Body of pancreas (tissue), 4 donors: ENCODE results near the gene PRKCSH. TPM values are rescaled to one million over a fixed set of nuclear protein-coding genes. Genes with fewer than 3 reads are reported as not detected.
A peak's percentile ranks its signal among the peaks of the same experiment; 100 is the strongest.

Experiments used
- ATAC-seq: fragments of 150-250 bp; one replicate; pipeline ENCODE4 v1.9.1; 2016
- DNase-seq, 4 donors: peaks; one replicate each; pipeline ENCODE4 v3.0.0-alpha.2; 2019
- H3K27ac ChIP-seq, 4 donors: fragments of 200-600 bp; sonication (generic); 1 replicate in 3 of 4; 2 replicates in 1 of 4; pipeline versions ENCODE4 v1.5.1 to v1.6.1; 2016 to 2019; ENCODE audit warnings: mild to moderate bottlenecking in 1 of 4, mixed read lengths in 1 of 4, moderate library complexity in 1 of 4
- H3K27me3 ChIP-seq, 2 donors: fragments of 200-600 bp; sonication (generic); one replicate each; pipeline ENCODE4 v1.6.0; 2016; ENCODE audit warnings: mild to moderate bottlenecking in 1 of 2
- H3K36me3 ChIP-seq, 2 donors: fragments of 200-600 bp; sonication (generic); replicated peaks in 1 of 2; 2 replicates each; pipeline ENCODE4 v1.5.1; 2016; ENCODE audit warnings: low read depth in 2 of 2; ENCODE audit not compliant: insufficient read depth in 1 of 2
- H3K4me1 ChIP-seq: fragments of 200-600 bp; sonication (generic); one replicate; pipeline ENCODE4 v1.6.0; 2016
- H3K4me3 ChIP-seq, 2 donors: fragments of 200-600 bp; sonication (generic); 1 replicate in 1 of 2; 2 replicates in 1 of 2; pipeline ENCODE4 v1.5.1; 2016 to 2019
- H3K9me3 ChIP-seq, 3 donors: fragments of 200-600 bp; sonication (generic); 1 replicate in 2 of 3; 2 replicates in 1 of 3; pipeline ENCODE4 v1.5.1; 2016
- CTCF ChIP-seq, 7 experiments: fragments of 450-650 bp in 4 of 7; fragments of 200-600 bp in 3 of 7; sonication (generic) in 3 of 7; IDR thresholded peaks; one replicate each; pipeline ENCODE4 v1.5.1; 2016 to 2019; ENCODE audit warnings: antibody characterized with exemption in 7 of 7
- POLR2A ChIP-seq, 3 donors: fragments of 450-650 bp; IDR thresholded peaks; one replicate each; pipeline ENCODE4 v1.6.1; 2016; ENCODE audit warnings: antibody characterized with exemption in 3 of 3, mild to moderate bottlenecking in 2 of 3
- WGBS, 2 donors: methylation state at CpG; one replicate each; pipeline ENCODE4 v1.1.5; 2017; 5-methylcytosine and 5-hydroxymethylcytosine counted together
- intact Hi-C: fragments of 100-400 bp; cut with DNase I; formaldehyde crosslinking; loops from one replicate; pipeline ENCODE4 v1.15.1; 2023
- total RNA-seq, 2 donors: library from RNA; depleted of rRNA; stranded (reverse); fragments of >200 nt; gene quantifications; one replicate each; pipeline ENCODE4 v1.1.0, GENCODE V29; 2016

The PRKCSH gene
- total RNA-seq, 2 donors from 2014 or later, result 134 to 194 TPM

- Histone ChIP-seq H3K4me1 (peaks cover 30% of the 10 kb centered on the region), H3K9me3 (no peaks in the 10 kb centered on the region), H3K27ac (no peak within 1 kb of the TSS), H3K36me3 (no peaks in the 10 kb centered on the region), H3K4me3 (no peak within 1 kb of the TSS), H3K27me3 (peaks cover 0 to 35% of the 10 kb centered on the region in 2 donors)
- ATAC-seq, result no peak
- TF ChIP-seq CTCF (IDR thresholded peaks at IDR 0.05) (no peak), POLR2A (IDR thresholded peaks at IDR 0.05) (no peak)
- intact Hi-C loops, result loop anchor here (10.0 kb wide), 1 partner anchor 186 kb away; the partner anchor contains the start of gene TSPAN16
- WGBS, 2 donors, result 6 to 23% methylated on average over 25 to 63 of the region's 77 CpGs
- DNase-seq, result no peak
Measured at GRCh38 chr19:11480715-11481533, 45.5 kb downstream of the PRKCSH start, which contains the start of gene ELAVL3. Gene ELAVL3, minus strand, starts transcription at chr19:11481046. Its CDS starts 438 bp downstream, at chr19:11480608.

- DNase-seq, result peak in 3 of 4 donors; percentile 37 to 63 (median 51)
- peaks cover 0 to 35% of the 10 kb centered on the region in 2 donors for H3K27me3 ChIP-seq
- TF ChIP-seq CTCF (IDR thresholded peaks at IDR 0.05) (no peak), POLR2A (IDR thresholded peaks at IDR 0.05) (peak in 1 of 3 donors; percentile 9)
- intact Hi-C loops, result loop anchor here (10.0 kb wide), 1 partner anchor 187 kb away; the partner anchor contains the start of gene TSPAN16
- H3K36me3 ChIP-seq, result no peaks in the 10 kb centered on the region
- H3K4me1 ChIP-seq, result peaks cover 30% of the 10 kb centered on the region
- no peak overlapping the region for H3K27ac ChIP-seq
- H3K9me3 ChIP-seq, result no peaks in the 10 kb centered on the region
- ATAC-seq, result peak; percentile 34
- WGBS, 2 donors, result 5 to 20% methylated on average over 1 to 50 of the region's 50 CpGs
- H3K4me3 ChIP-seq, result no peak overlapping the region
Measured at GRCh38 chr19:11481534-11482383, 46.3 kb downstream of the PRKCSH start.

- 4 to 9% methylated on average over 9 to 46 of the region's 58 CpGs for WGBS, 2 donors
Measured at GRCh38 chr19:11482384-11483050, 47.1 kb downstream of the PRKCSH start.

More at GRCh38 chr19:11482384-11483050, 47.1 kb downstream of the PRKCSH start:
- H3K27ac ChIP-seq, result no peak overlapping the region
- no peak overlapping the region for H3K4me3 ChIP-seq
- TF ChIP-seq POLR2A (IDR thresholded peaks at IDR 0.05) (peak in 1 of 3 donors; percentile 14), CTCF (IDR thresholded peaks at IDR 0.05) (peak; percentile 82 to 96 (median 93))
- H3K36me3 ChIP-seq, result no peaks in the 10 kb centered on the region
- ATAC-seq (peak; percentile 71), DNase-seq (peak; percentile 73 to 82 (median 79))
- intact Hi-C loops, result loop anchor here (10.0 kb wide), 1 partner anchor 188 kb away; the partner anchor contains the start of gene TSPAN16
- peaks cover 30% of the 10 kb centered on the region for H3K4me1 ChIP-seq
- peaks cover 0 to 35% of the 10 kb centered on the region in 2 donors for H3K27me3 ChIP-seq
- no peaks in the 10 kb centered on the region for H3K9me3 ChIP-seq
